Karpas-422 (cell line): ENCODE measurements around the gene STAP2. TPM values are rescaled to one million over a fixed set of nuclear protein-coding genes. Genes with fewer than 3 reads are reported as not detected.

Source experiments
- DNase-seq: peaks from one replicate; pipeline ENCODE4 v3.0.0-alpha.2; 2015
- H2AFZ ChIP-seq: fragments of 200-600 bp; sonication (generic); 2 replicates; pipeline ENCODE4 v1.6.1; 2014; ENCODE audit warnings: antibody characterized with exemption, low read length, mixed read lengths
- H3K27ac ChIP-seq: fragments of 200-600 bp; sonication (generic); 2 replicates; pipeline ENCODE4 v1.5.1; 2014; ENCODE audit warnings: mild to moderate bottlenecking, low read length, moderate library complexity
- H3K27me3 ChIP-seq: fragments of 200-600 bp; sonication (generic); 2 replicates; pipeline ENCODE4 v1.6.1; 2014; ENCODE audit warnings: low read length, mixed read lengths
- H3K36me3 ChIP-seq: fragments of 200-600 bp; sonication (generic); 2 replicates; pipeline ENCODE4 v1.6.1; 2014; ENCODE audit warnings: low read length, mixed read lengths; ENCODE audit not compliant: insufficient read depth
- H3K4me1 ChIP-seq: fragments of 200-600 bp; sonication (generic); 2 replicates; pipeline ENCODE4 v1.6.1; 2014; ENCODE audit warnings: mild to moderate bottlenecking, low read length, mixed read lengths
- H3K4me2 ChIP-seq: fragments of 200-600 bp; sonication (generic); 2 replicates; pipeline ENCODE4 v1.6.1; 2014; ENCODE audit warnings: low read length, low read depth, mild to moderate bottlenecking; ENCODE audit not compliant: poor library complexity, severe bottlenecking
- H3K4me3 ChIP-seq: fragments of 200-600 bp; sonication (generic); 2 replicates; pipeline ENCODE4 v1.5.1; 2014; ENCODE audit warnings: mild to moderate bottlenecking, antibody characterized with exemption, low read length, mixed read lengths
- H3K79me2 ChIP-seq: fragments of 200-600 bp; sonication (generic); 2 replicates; pipeline ENCODE4 v1.6.1; 2014; ENCODE audit warnings: mild to moderate bottlenecking, low read length, mixed read lengths
- H3K9ac ChIP-seq: fragments of 200-600 bp; sonication (generic); 2 replicates; pipeline ENCODE4 v1.6.0; 2014; ENCODE audit warnings: low read length
- H3K9me2 ChIP-seq: fragments of 200-600 bp; sonication (generic), shearing (Covaris generic); replicated peaks from 2 replicates; pipeline ENCODE4 v1.6.0; 2014; ENCODE audit warnings: mild to moderate bottlenecking, low read length, moderate library complexity; ENCODE audit not compliant: insufficient read depth
- H3K9me3 ChIP-seq: fragments of 300-700, 200-600 bp; sonication (generic); 2 replicates; pipeline ENCODE4 v1.6.1; 2014; ENCODE audit warnings: low read length, mixed read lengths
- H4K20me1 ChIP-seq: fragments of 200-600 bp; sonication (generic); 2 replicates; pipeline ENCODE4 v1.6.1; 2014; ENCODE audit warnings: mild to moderate bottlenecking, antibody characterized with exemption, low read length, low read depth; ENCODE audit not compliant: insufficient read depth
- total RNA-seq: library from RNA; depleted of rRNA; stranded (reverse); fragments of >200 nt; shearing (Covaris generic); gene quantifications from 2 replicates; pipeline ENCODE4 v1.2.3, GENCODE V29; 2014; ENCODE audit warnings: low replicate concordance

The STAP2 gene
- total RNA-seq, 1 experiment from 2014 or later, result 0.86 TPM

- Histone ChIP-seq H3K36me3 (no peaks in the 10 kb centered on the region), H3K4me2 (no peak overlapping the region), H3K27me3 (no peaks in the 10 kb centered on the region), H3K79me2 (no peaks in the 10 kb centered on the region), H3K9ac (no peak overlapping the region), H3K27ac (no peak overlapping the region), H3K4me3 (no peak overlapping the region), H4K20me1 (no peaks in the 10 kb centered on the region), H3K9me2 (no peaks in the 10 kb centered on the region), H3K4me1 (no peaks in the 10 kb centered on the region), H2AFZ (no peak overlapping the region), H3K9me3 (no peaks in the 10 kb centered on the region)
- no peak for DNase-seq
Measured at GRCh38 chr19:4361152-4362046, 22.8 kb upstream of the STAP2 start.

- H4K20me1 ChIP-seq, result no peaks in the 10 kb centered on the region
- H3K27ac ChIP-seq, result no peak overlapping the region
- no peak overlapping the region for H3K4me3 ChIP-seq
- H3K79me2 ChIP-seq, result no peaks in the 10 kb centered on the region
- no peak overlapping the region for H2AFZ ChIP-seq
- H3K4me1 ChIP-seq, result no peaks in the 10 kb centered on the region
- no peaks in the 10 kb centered on the region for H3K27me3 ChIP-seq
- H3K4me2 ChIP-seq, result no peak overlapping the region
- no peaks in the 10 kb centered on the region for H3K36me3 ChIP-seq
- H3K9me3 ChIP-seq, result no peaks in the 10 kb centered on the region
- no peak overlapping the region for H3K9ac ChIP-seq
- DNase-seq, result no peak
- H3K9me2 ChIP-seq, result no peaks in the 10 kb centered on the region
Measured at GRCh38 chr19:4360641-4361151, 22.1 kb upstream of the STAP2 start.

GRCh38 chr19:4360081-4360569, 21.5 kb upstream of the STAP2 start:
- no peaks in the 10 kb centered on the region for H3K9me3 ChIP-seq
- no peaks in the 10 kb centered on the region for H3K9me2 ChIP-seq
- H2AFZ ChIP-seq, result no peak overlapping the region
- no peak for DNase-seq
- no peak overlapping the region for H3K9ac ChIP-seq
- no peak overlapping the region for H3K4me3 ChIP-seq
- no peak overlapping the region for H3K27ac ChIP-seq
- H3K36me3 ChIP-seq, result no peaks in the 10 kb centered on the region
- H3K79me2 ChIP-seq, result no peaks in the 10 kb centered on the region
- H3K27me3 ChIP-seq, result no peaks in the 10 kb centered on the region
- H3K4me2 ChIP-seq, result no peak overlapping the region
- no peaks in the 10 kb centered on the region for H4K20me1 ChIP-seq
- no peaks in the 10 kb centered on the region for H3K4me1 ChIP-seq

- no peak for DNase-seq
- Histone ChIP-seq H3K9ac (no peak overlapping the region), H3K4me2 (no peak overlapping the region), H3K27me3 (no peaks in the 10 kb centered on the region), H3K9me3 (no peaks in the 10 kb centered on the region), H3K9me2 (no peaks in the 10 kb centered on the region), H3K36me3 (no peaks in the 10 kb centered on the region), H3K4me1 (no peaks in the 10 kb centered on the region), H3K27ac (no peak overlapping the region), H3K4me3 (no peak overlapping the region), H3K79me2 (no peaks in the 10 kb centered on the region), H4K20me1 (no peaks in the 10 kb centered on the region), H2AFZ (no peak overlapping the region)
Measured at GRCh38 chr19:4359627-4360000, 21.0 kb upstream of the STAP2 start.

GRCh38 chr19:4358709-4359626, 20.3 kb upstream of the STAP2 start:
- H3K4me1 ChIP-seq, result no peaks in the 10 kb centered on the region
- H3K4me3 ChIP-seq, result no peak overlapping the region
- no peak overlapping the region for H3K27ac ChIP-seq
- H2AFZ ChIP-seq, result no peak overlapping the region
- H3K79me2 ChIP-seq, result no peaks in the 10 kb centered on the region
- H3K27me3 ChIP-seq, result no peaks in the 10 kb centered on the region
- DNase-seq, result no peak
- H4K20me1 ChIP-seq, result no peaks in the 10 kb centered on the region
- H3K36me3 ChIP-seq, result no peaks in the 10 kb centered on the region
- H3K9ac ChIP-seq, result no peak overlapping the region
- H3K9me3 ChIP-seq, result no peaks in the 10 kb centered on the region
- no peak overlapping the region for H3K4me2 ChIP-seq
- H3K9me2 ChIP-seq, result no peaks in the 10 kb centered on the region

- no peak for DNase-seq
- no peaks in the 10 kb centered on the region for H4K20me1 ChIP-seq
- H3K4me3 ChIP-seq, result no peak overlapping the region
- H3K9me2 ChIP-seq, result no peaks in the 10 kb centered on the region
- H3K4me1 ChIP-seq, result no peaks in the 10 kb centered on the region
- H3K4me2 ChIP-seq, result no peak overlapping the region
- no peaks in the 10 kb centered on the region for H3K79me2 ChIP-seq
- no peak overlapping the region for H3K27ac ChIP-seq
- H3K9me3 ChIP-seq, result no peaks in the 10 kb centered on the region
- H2AFZ ChIP-seq, result no peak overlapping the region
- H3K36me3 ChIP-seq, result no peaks in the 10 kb centered on the region
- no peak overlapping the region for H3K9ac ChIP-seq
- no peaks in the 10 kb centered on the region for H3K27me3 ChIP-seq
Measured at GRCh38 chr19:4357921-4358326, 19.3 kb upstream of the STAP2 start.

DNA sequence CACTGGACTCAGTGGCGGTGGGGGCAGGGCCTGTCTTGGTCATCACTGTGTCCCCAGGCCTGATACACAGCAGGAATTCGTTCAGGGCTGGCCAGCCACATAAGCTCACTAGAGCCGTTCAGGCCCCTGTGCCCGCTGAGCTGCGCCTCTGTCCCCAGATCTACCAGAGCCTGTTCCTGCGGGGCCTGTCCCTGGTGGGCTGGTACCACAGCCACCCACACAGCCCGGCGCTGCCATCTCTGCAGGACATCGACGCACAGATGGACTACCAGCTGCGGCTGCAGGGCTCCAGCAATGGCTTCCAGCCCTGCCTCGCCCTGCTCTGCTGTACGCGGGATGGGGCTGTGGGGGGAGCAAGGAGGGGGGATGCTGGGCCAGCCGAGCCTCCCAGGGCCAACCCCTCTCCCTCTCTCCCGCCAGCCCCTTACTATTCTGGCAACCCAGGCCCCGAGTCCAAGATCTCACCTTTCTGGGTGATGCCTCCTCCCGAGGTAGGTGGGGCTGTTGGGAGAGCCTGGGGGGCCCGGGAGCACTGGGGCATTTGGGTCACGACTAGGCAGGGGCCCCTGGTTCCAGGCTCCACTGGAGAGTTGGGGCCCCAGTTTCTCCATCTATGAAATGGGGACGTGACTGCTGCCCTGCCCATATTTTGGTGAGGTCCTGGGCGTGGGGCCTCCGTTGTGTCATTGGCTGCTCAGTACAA, 18.6 kb upstream of the STAP2 start:
- H3K4me1 ChIP-seq, result no peaks in the 10 kb centered on the region
- no peaks in the 10 kb centered on the region for H4K20me1 ChIP-seq
- no peak for DNase-seq
- no peak overlapping the region for H3K27ac ChIP-seq
- no peak overlapping the region for H2AFZ ChIP-seq
- no peak overlapping the region for H3K4me3 ChIP-seq
- H3K79me2 ChIP-seq, result no peaks in the 10 kb centered on the region
- no peaks in the 10 kb centered on the region for H3K9me2 ChIP-seq
- H3K9ac ChIP-seq, result no peak overlapping the region
- no peak overlapping the region for H3K4me2 ChIP-seq
- H3K9me3 ChIP-seq, result no peaks in the 10 kb centered on the region
- no peaks in the 10 kb centered on the region for H3K36me3 ChIP-seq
- no peaks in the 10 kb centered on the region for H3K27me3 ChIP-seq
